ENCODE data around the gene SPECC1.

SPECC1 gene

GRCh38 chr17:20133517-20133916 is 124.4 kb downstream of the SPECC1 start:
- Histone ChIP-seq H3K27me3 (ENCODE audit: insufficient read depth, poor library complexity, severe bottlenecking) (no peaks in the 10 kb centered on the region), H3K4me3 (replicated peaks; ENCODE audit: insufficient read depth, low read length) (no peak overlapping the region), H3K27ac (replicated peaks) (no peak overlapping the region)
- TF ChIP-seq SPI1 (IDR thresholded peaks at IDR 0.05; ENCODE audit: borderline replicate concordance, low read depth), result no peak
- TF ChIP-seq, protein P1, sequence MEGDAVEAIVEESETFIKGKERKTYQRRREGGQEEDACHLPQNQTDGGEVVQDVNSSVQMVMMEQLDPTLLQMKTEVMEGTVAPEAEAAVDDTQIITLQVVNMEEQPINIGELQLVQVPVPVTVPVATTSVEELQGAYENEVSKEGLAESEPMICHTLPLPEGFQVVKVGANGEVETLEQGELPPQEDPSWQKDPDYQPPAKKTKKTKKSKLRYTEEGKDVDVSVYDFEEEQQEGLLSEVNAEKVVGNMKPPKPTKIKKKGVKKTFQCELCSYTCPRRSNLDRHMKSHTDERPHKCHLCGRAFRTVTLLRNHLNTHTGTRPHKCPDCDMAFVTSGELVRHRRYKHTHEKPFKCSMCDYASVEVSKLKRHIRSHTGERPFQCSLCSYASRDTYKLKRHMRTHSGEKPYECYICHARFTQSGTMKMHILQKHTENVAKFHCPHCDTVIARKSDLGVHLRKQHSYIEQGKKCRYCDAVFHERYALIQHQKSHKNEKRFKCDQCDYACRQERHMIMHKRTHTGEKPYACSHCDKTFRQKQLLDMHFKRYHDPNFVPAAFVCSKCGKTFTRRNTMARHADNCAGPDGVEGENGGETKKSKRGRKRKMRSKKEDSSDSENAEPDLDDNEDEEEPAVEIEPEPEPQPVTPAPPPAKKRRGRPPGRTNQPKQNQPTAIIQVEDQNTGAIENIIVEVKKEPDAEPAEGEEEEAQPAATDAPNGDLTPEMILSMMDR (IDR thresholded peaks at IDR 0.05; ENCODE audit: insufficient read depth, low read length), result no peak
- TF ChIP-seq GABPA (IDR thresholded peaks at IDR 0.05; ENCODE audit: low read depth), result no peak
- no peak for TF ChIP-seq REST (IDR thresholded peaks at IDR 0.05; ENCODE audit: insufficient replicate concordance, low read depth)
- no peak for TF ChIP-seq POLR2AphosphoS5 (IDR thresholded peaks at IDR 0.05; ENCODE audit: low read depth)
- DNase-seq (ENCODE audit: low read depth in 1 of 2, low spot score in 1 of 2), result no peak

DNA sequence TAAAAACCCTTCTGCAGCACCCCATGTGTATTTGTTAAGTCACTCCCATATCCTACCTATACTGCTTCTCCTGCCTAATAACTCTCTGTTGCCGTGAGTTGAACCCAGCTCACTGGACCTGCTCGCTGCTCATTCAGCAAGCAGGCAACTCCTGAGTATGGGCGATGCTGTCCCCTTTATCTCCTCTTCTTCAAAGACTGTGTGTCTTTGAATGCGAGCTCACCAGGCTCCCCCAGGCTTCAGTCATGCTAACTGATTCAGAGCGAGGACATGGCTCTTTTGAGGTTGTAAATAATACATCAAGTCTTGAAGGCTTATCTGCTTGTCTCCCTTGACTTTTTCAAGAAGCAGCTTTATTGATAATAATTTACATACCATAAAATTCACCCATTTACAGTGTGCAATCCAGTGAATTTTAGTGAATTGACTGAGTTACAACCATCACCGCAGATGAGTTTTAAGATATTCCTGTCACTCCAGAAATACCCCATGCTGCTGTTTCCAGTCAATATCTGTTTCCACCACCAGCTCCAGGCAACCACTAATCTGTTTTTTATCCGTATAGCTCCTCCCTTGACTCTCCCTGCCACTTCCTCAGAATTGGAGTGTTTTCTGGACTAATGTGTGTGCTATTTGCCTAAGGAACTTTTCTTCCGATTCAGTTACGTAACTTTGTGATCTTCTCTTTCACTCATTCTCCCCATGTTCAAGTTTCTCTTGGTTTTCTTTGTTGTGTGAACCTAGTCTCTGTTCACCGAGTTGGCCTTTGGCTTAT is 132.2 kb downstream of the SPECC1 start:
- TF ChIP-seq SPI1 (IDR thresholded peaks at IDR 0.05; ENCODE audit: borderline replicate concordance, low read depth), result no peak
- TF ChIP-seq GABPA (IDR thresholded peaks at IDR 0.05; ENCODE audit: low read depth), result no peak
- no peak for TF ChIP-seq REST (IDR thresholded peaks at IDR 0.05; ENCODE audit: insufficient replicate concordance, low read depth)
- TF ChIP-seq, protein P1 (IDR thresholded peaks at IDR 0.05; ENCODE audit: insufficient read depth, low read length), result no peak
- no peak for TF ChIP-seq POLR2AphosphoS5 (IDR thresholded peaks at IDR 0.05; ENCODE audit: low read depth)
- Histone ChIP-seq H3K27me3 (ENCODE audit: insufficient read depth, poor library complexity, severe bottlenecking) (no peaks in the 10 kb centered on the region), H3K27ac (replicated peaks) (no peak overlapping the region), H3K4me3 (replicated peaks; ENCODE audit: insufficient read depth, low read length) (no peak overlapping the region)
- no peak for DNase-seq (ENCODE audit: low read depth in 1 of 2, low spot score in 1 of 2)

GRCh38 chr17:20142268-20142667 is 133.1 kb downstream of the SPECC1 start:
- TF ChIP-seq, protein P1 (IDR thresholded peaks at IDR 0.05; ENCODE audit: insufficient read depth, low read length), result no peak
- TF ChIP-seq POLR2AphosphoS5 (IDR thresholded peaks at IDR 0.05; ENCODE audit: low read depth) (no peak), SPI1 (IDR thresholded peaks at IDR 0.05; ENCODE audit: borderline replicate concordance, low read depth) (no peak), REST (IDR thresholded peaks at IDR 0.05; ENCODE audit: insufficient replicate concordance, low read depth) (no peak), GABPA (IDR thresholded peaks at IDR 0.05; ENCODE audit: low read depth) (no peak)
- Histone ChIP-seq H3K27me3 (ENCODE audit: insufficient read depth, poor library complexity, severe bottlenecking) (no peaks in the 10 kb centered on the region), H3K4me3 (replicated peaks; ENCODE audit: insufficient read depth, low read length) (no peak overlapping the region), H3K27ac (replicated peaks) (no peak overlapping the region)
- DNase-seq (ENCODE audit: low read depth in 1 of 2, low spot score in 1 of 2), result no peak

Data from HL-60 (cell line).